HepG2 (cell line): Measurements from ENCODE around the gene KRTAP5-6. TPM values are rescaled to one million over a fixed set of nuclear protein-coding genes. Genes with fewer than 3 reads are reported as not detected.

Experiments used
- ARHGAP35 ChIP-seq: sonication (generic); formaldehyde crosslinking; IDR thresholded peaks from 2 replicates; pipeline ENCODE4 v1.9.0; 2022; ENCODE audit warnings: mild to moderate bottlenecking, inconsistent platforms, moderate library complexity, missing genetic modification reagents, borderline replicate concordance
- CEBPG ChIP-seq: IDR thresholded peaks from 2 replicates; pipeline ENCODE4 v1.6.1; 2016
- DBP ChIP-seq: sonication (generic); formaldehyde crosslinking; IDR thresholded peaks from 2 replicates; pipeline ENCODE4 v1.4.0; 2020; ENCODE audit warnings: missing genetic modification reagents; ENCODE audit errors: not compliant biosample characterization
- FLYWCH1 ChIP-seq: sonication (generic); formaldehyde crosslinking; IDR thresholded peaks from 2 replicates; pipeline ENCODE4 v1.8.1; 2023; ENCODE audit warnings: mild to moderate bottlenecking, missing genetic modification reagents
- GTF3A ChIP-seq: sonication (generic); formaldehyde crosslinking; conservative IDR thresholded peaks from 2 replicates; pipeline ENCODE4 v1.4.0; 2020; ENCODE audit warnings: mild to moderate bottlenecking, missing genetic modification reagents
- KAT7 ChIP-seq: IDR thresholded peaks from 2 replicates; pipeline ENCODE4 v1.6.1; 2018; ENCODE audit warnings: borderline replicate concordance, missing compliant biosample characterization
- MTA3 ChIP-seq: sonication (generic); formaldehyde crosslinking; IDR thresholded peaks from 2 replicates; pipeline ENCODE4 v1.4.0; 2020; ENCODE audit warnings: missing genetic modification reagents
- PBX2 ChIP-seq: IDR thresholded peaks from 2 replicates; pipeline ENCODE4 v1.6.1; 2016; ENCODE audit warnings: control low read depth
- REL ChIP-seq: sonication (generic); formaldehyde crosslinking; conservative IDR thresholded peaks from 2 replicates; pipeline ENCODE4 v1.8.0; 2022; ENCODE audit warnings: mild to moderate bottlenecking, missing genetic modification reagents, moderate library complexity
- RFX1 ChIP-seq: fragments of 450-650 bp; IDR thresholded peaks from 2 replicates; pipeline ENCODE4 v1.6.1; 2017
- SCMH1 ChIP-seq: sonication (generic); formaldehyde crosslinking; IDR thresholded peaks from 2 replicates; pipeline ENCODE4 v1.9.0; 2021; ENCODE audit warnings: missing genetic modification reagents, mild to moderate bottlenecking, borderline replicate concordance
- SETDB1 ChIP-seq: sonication (generic); formaldehyde crosslinking; IDR thresholded peaks from 2 replicates; pipeline ENCODE4 v1.5.1; 2020; ENCODE audit warnings: missing genetic modification reagents, mild to moderate bottlenecking, borderline replicate concordance
- THYN1 ChIP-seq: sonication (generic); formaldehyde crosslinking; IDR thresholded peaks from 2 replicates; pipeline ENCODE4 v1.8.1; 2023; ENCODE audit warnings: low read depth, mild to moderate bottlenecking, moderate library complexity, missing genetic modification reagents, borderline replicate concordance
- ZBTB20 ChIP-seq: sonication (generic); formaldehyde crosslinking; IDR thresholded peaks from 2 replicates; pipeline ENCODE4 v1.8.1; 2023; ENCODE audit warnings: missing genetic modification reagents, low read depth, mild to moderate bottlenecking, borderline replicate concordance
- ZBTB4 ChIP-seq: sonication (generic); formaldehyde crosslinking; IDR thresholded peaks from 2 replicates; pipeline ENCODE4 v1.4.0; 2020; ENCODE audit warnings: missing genetic modification reagents, mild to moderate bottlenecking, borderline replicate concordance
- ZNF343 ChIP-seq: sonication (generic); formaldehyde crosslinking; IDR thresholded peaks from 2 replicates; pipeline ENCODE4 v1.4.0; 2020; ENCODE audit warnings: mild to moderate bottlenecking, missing genetic modification reagents
- ZNF672 ChIP-seq: sonication (generic); formaldehyde crosslinking; IDR thresholded peaks from 2 replicates; pipeline ENCODE4 v1.8.1; 2022; ENCODE audit warnings: missing genetic modification reagents
- ZNF879 ChIP-seq: sonication (generic); formaldehyde crosslinking; IDR thresholded peaks from 2 replicates; pipeline ENCODE4 v1.8.1; 2023; ENCODE audit warnings: missing genetic modification reagents
- polyA plus RNA-seq, 8 experiments: library from polyadenylated mRNA; depleted of rRNA in 3 of 8; stranded (reverse) in 7 of 8; unstranded in 1 of 8; fragments of >200 nt; fragmentation: Illumina TruSeq in 4 of 8; extraction: Trizol in 4 of 8; gene quantifications; 2 replicates each; pipeline versions ENCODE4 v1.2.1 to v1.2.3, GENCODE V29; 2011 to 2016; ENCODE audit warnings: low read depth in 4 of 8, missing spikeins in 1 of 8, mixed read lengths in 1 of 8; ENCODE audit not compliant: insufficient read depth in 1 of 8
- total RNA-seq, 5 experiments: library from RNA; depleted of rRNA; stranded (reverse); fragments of >200 nt; fragmentation: Illumina TruSeq; extraction: Trizol; gene quantifications; 2 replicates each; pipeline ENCODE4 v1.2.3, GENCODE V29; 2016; ENCODE audit warnings: low read depth in 1 of 5
- TF ChIP-seq, protein P1 (sequence below): IDR thresholded peaks from 2 replicates; pipeline ENCODE4 v1.6.1; 2016; ENCODE audit warnings: missing compliant biosample characterization, missing genetic modification reagents, borderline replicate concordance
- TF ChIP-seq, protein P2 (sequence below): sonication (generic); formaldehyde crosslinking; conservative IDR thresholded peaks from 2 replicates; pipeline ENCODE4 v1.4.0; 2020; ENCODE audit warnings: mild to moderate bottlenecking, missing genetic modification reagents, moderate library complexity

The KRTAP5-6 gene
- total and polyA plus RNA-seq, 2 of the 13 experiments (the other 11 are each of a cell fraction or from before 2014, with no cell fraction given), result not detected

DNA sequence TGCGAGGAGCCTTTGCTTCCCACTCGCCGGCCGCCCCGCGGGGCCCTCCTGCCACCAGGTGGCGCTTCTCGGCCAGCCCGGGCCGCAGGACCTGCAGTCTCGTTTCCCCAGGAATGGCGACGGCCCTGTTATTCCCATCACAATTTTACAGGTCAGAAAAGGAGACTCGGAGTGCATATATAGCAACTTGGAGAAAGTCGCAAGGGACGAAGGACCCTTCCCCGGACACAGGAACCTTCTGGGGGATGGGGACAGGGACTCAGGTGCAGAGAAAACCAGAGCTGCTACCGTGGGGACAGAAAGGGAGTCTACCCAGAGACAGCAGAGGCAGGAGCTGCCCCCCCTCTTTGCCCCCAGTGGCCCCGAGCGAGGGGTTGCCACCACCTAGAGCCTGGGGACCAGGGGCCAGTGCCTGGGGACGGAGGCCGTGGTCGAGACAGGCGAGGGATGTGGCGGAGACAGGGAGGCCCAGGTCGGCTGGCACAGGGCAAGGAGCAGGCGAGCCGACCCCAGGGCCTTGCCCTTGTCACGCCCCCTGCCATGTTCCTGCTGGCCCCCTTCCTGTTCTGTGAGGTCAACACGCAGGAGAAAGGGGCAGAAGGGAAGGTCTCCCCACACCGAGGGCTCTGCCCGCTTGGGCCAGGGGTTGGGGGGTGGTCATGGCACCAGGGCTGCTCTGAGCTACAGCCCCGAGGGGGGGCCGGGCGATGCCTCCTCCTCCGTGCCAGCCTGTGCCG is 3.5 kb upstream of the KRTAP5-6 start (continued):
- TF ChIP-seq PBX2 (no peak), ZBTB20 (CRISPR knock-in tag) (no peak; the same call in 1 of the 2 replicates), ZBTB4 (CRISPR knock-in tag) (peak; percentile 87; the same call in 1 of the 2 replicates), RFX1 (no peak), ZNF879 (CRISPR knock-in tag) (no peak), KAT7 (CRISPR knock-in tag) (no peak), ZNF672 (CRISPR knock-in tag) (no peak), THYN1 (0 out of 2 replicates have a peak, but pooled peaks have one; percentile 54), ARHGAP35 (CRISPR knock-in tag) (no peak; the same call in 1 of the 2 replicates), CEBPG (CRISPR knock-in tag) (no peak), SCMH1 (no peak), GTF3A (CRISPR knock-in tag) (no peak), ZNF343 (CRISPR knock-in tag) (no peak), MTA3 (CRISPR knock-in tag) (no peak), SETDB1 (CRISPR knock-in tag) (no peak), FLYWCH1 (CRISPR knock-in tag) (no peak), DBP (CRISPR knock-in tag) (no peak), REL (CRISPR knock-in tag) (no peak)
- TF ChIP-seq, protein P1, sequence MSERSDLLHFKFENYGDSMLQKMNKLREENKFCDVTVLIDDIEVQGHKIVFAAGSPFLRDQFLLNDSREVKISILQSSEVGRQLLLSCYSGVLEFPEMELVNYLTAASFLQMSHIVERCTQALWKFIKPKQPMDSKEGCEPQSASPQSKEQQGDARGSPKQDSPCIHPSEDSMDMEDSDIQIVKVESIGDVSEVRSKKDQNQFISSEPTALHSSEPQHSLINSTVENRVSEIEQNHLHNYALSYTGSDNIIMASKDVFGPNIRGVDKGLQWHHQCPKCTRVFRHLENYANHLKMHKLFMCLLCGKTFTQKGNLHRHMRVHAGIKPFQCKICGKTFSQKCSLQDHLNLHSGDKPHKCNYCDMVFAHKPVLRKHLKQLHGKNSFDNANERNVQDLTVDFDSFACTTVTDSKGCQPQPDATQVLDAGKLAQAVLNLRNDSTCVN (CRISPR knock-in tag), result no peak
- TF ChIP-seq, protein P2, sequence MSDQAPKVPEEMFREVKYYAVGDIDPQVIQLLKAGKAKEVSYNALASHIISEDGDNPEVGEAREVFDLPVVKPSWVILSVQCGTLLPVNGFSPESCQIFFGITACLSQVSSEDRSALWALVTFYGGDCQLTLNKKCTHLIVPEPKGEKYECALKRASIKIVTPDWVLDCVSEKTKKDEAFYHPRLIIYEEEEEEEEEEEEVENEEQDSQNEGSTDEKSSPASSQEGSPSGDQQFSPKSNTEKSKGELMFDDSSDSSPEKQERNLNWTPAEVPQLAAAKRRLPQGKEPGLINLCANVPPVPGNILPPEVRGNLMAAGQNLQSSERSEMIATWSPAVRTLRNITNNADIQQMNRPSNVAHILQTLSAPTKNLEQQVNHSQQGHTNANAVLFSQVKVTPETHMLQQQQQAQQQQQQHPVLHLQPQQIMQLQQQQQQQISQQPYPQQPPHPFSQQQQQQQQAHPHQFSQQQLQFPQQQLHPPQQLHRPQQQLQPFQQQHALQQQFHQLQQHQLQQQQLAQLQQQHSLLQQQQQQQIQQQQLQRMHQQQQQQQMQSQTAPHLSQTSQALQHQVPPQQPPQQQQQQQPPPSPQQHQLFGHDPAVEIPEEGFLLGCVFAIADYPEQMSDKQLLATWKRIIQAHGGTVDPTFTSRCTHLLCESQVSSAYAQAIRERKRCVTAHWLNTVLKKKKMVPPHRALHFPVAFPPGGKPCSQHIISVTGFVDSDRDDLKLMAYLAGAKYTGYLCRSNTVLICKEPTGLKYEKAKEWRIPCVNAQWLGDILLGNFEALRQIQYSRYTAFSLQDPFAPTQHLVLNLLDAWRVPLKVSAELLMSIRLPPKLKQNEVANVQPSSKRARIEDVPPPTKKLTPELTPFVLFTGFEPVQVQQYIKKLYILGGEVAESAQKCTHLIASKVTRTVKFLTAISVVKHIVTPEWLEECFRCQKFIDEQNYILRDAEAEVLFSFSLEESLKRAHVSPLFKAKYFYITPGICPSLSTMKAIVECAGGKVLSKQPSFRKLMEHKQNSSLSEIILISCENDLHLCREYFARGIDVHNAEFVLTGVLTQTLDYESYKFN (CRISPR knock-in tag), result 0 out of 2 replicates have a peak, but pooled peaks have one; percentile 13
